ENCODE results near the gene MBP.
A peak's percentile ranks its signal among the peaks of the same experiment; 100 is the strongest.

The MBP gene

GRCh38 chr18:77102259-77103040 lies 30.1 kb downstream of the MBP start:
- DNase-seq (ENCODE audit: low spot score), result peak; percentile 85
- no peak for TF ChIP-seq CTCF (IDR thresholded peaks at IDR 0.05; ENCODE audit: extremely low read depth, missing control alignments)

- no peak for TF ChIP-seq CTCF (IDR thresholded peaks at IDR 0.05; ENCODE audit: extremely low read depth, missing control alignments)
- DNase-seq (ENCODE audit: low spot score), result peak; percentile 65
These were observed 30.9 kb downstream of the MBP start for GRCh38 chr18:77101410-77102258.

GRCh38 chr18:77100751-77101355 lies 31.7 kb downstream of the MBP start:
- DNase-seq (ENCODE audit: low spot score), result no peak
- no peak for TF ChIP-seq CTCF (IDR thresholded peaks at IDR 0.05; ENCODE audit: extremely low read depth, missing control alignments)

GRCh38 chr18:77099485-77100370 lies 32.9 kb downstream of the MBP start:
- no peak for TF ChIP-seq CTCF (IDR thresholded peaks at IDR 0.05; ENCODE audit: extremely low read depth, missing control alignments)
- no peak for DNase-seq (ENCODE audit: low spot score)

GRCh38 chr18:77098538-77099174 lies 33.9 kb downstream of the MBP start:
- no peak for DNase-seq (ENCODE audit: low spot score)
- TF ChIP-seq CTCF (IDR thresholded peaks at IDR 0.05; ENCODE audit: extremely low read depth, missing control alignments), result no peak

- DNase-seq (ENCODE audit: low spot score), result no peak
- TF ChIP-seq CTCF (IDR thresholded peaks at IDR 0.05; ENCODE audit: extremely low read depth, missing control alignments), result no peak
These were observed 34.6 kb downstream of the MBP start for GRCh38 chr18:77098029-77098428.

Measured in GM20000 (cell line).